HEK293T (cell line): ENCODE data around the gene AXIN1.

ENCODE experiments used
- BHLHE40 ChIP-seq: fragments of 450-650 bp; IDR thresholded peaks from 2 replicates; pipeline ENCODE4 v1.6.1; 2016; ENCODE audit warnings: mild to moderate bottlenecking, moderate library complexity, borderline replicate concordance
- ELF4 ChIP-seq: fragments of 450-650 bp; IDR thresholded peaks from 2 replicates; pipeline ENCODE4 v1.6.1; 2017; ENCODE audit warnings: antibody characterized with exemption
- FOXA1 ChIP-seq: fragments of 450-650 bp; IDR thresholded peaks from 2 replicates; pipeline ENCODE4 v1.6.1; 2016; ENCODE audit warnings: mild to moderate bottlenecking
- FOXK2 ChIP-seq: fragments of 450-650 bp; IDR thresholded peaks from 2 replicates; pipeline ENCODE4 v1.6.1; 2016; ENCODE audit warnings: mild to moderate bottlenecking
- FOXM1 ChIP-seq: fragments of 450-650 bp; IDR thresholded peaks from 2 replicates; pipeline ENCODE4 v1.6.1; 2017; ENCODE audit warnings: mild to moderate bottlenecking, borderline replicate concordance
- HDGF ChIP-seq: fragments of 450-650 bp; IDR thresholded peaks from 2 replicates; pipeline ENCODE4 v1.6.1; 2017; ENCODE audit warnings: antibody characterized with exemption, borderline replicate concordance
- L3MBTL2 ChIP-seq: fragments of 450-650 bp; conservative IDR thresholded peaks from 2 replicates; pipeline ENCODE4 v1.6.1; 2016; ENCODE audit warnings: mild to moderate bottlenecking
- LEF1 ChIP-seq: fragments of 450-650 bp; IDR thresholded peaks from 2 replicates; pipeline ENCODE4 v1.6.1; 2017; ENCODE audit warnings: mild to moderate bottlenecking, borderline replicate concordance
- NFRKB ChIP-seq: fragments of 450-650 bp; IDR thresholded peaks from 2 replicates; pipeline ENCODE4 v1.6.1; 2016; ENCODE audit warnings: mild to moderate bottlenecking, moderate library complexity
- SP1 ChIP-seq: fragments of 450-650 bp; IDR thresholded peaks from 2 replicates; pipeline ENCODE4 v1.6.1; 2017
- SUZ12 ChIP-seq: fragments of 450-650 bp; IDR thresholded peaks from 2 replicates; pipeline ENCODE4 v1.6.1; 2016; ENCODE audit warnings: mild to moderate bottlenecking
- TARDBP ChIP-seq: fragments of 450-650 bp; IDR thresholded peaks from 2 replicates; pipeline ENCODE4 v1.6.1; 2016

DNA sequence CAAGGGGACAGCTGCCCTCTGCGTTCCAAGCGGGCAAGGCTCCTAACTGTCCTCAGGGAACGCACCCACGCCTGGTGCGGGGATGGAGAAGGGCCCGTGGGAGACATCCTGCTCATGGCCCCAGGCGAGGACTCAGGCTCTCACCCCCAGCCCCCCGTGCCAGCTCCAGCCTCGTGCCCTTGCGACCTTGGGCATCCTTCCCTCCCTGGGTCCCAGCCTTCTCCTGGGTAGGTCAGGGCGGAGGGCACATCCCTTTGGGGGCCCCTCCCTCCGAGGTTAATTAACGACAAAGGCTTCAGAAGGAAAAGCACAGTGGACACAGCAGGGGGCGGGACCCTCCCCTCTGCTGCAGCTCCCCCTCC is 26.3 kb upstream of the AXIN1 start:
- no peak for TF ChIP-seq SP1
- TF ChIP-seq SUZ12: no peak
- no peak for TF ChIP-seq NFRKB
- TF ChIP-seq LEF1: no peak
- no peak for TF ChIP-seq ELF4
- TF ChIP-seq FOXA1: no peak
- TF ChIP-seq FOXM1: no peak
- no peak for TF ChIP-seq BHLHE40
- no peak for TF ChIP-seq FOXK2
- TF ChIP-seq L3MBTL2: no peak
- no peak for TF ChIP-seq HDGF
- no peak for TF ChIP-seq TARDBP
